Kidney (tissue), 14 donors: ENCODE measurements around the gene GFPT2. TPM values are rescaled to one million over a fixed set of nuclear protein-coding genes. Genes with fewer than 3 reads are reported as not detected.

Experiments used
- DNase-seq, 5 donors: peaks; one replicate each; pipeline ENCODE4 v3.0.0-alpha.2; 2013 to 2020
- FAIRE-seq: peaks from 2 replicates; lab custom pipeline; 2012; peaks lifted over from hg19 to GRCh38; lab: Jason Lieb, UNC
- H3K27ac ChIP-seq, 2 donors: one replicate each; pipeline ENCODE4 v1.7.0; 2013; ENCODE audit warnings: low read depth in 2 of 2, low read length in 2 of 2, inconsistent platforms in 1 of 2
- H3K27me3 ChIP-seq: one replicate; pipeline ENCODE4 v1.7.1; 2013; ENCODE audit warnings: low read length, inconsistent platforms; ENCODE audit not compliant: control insufficient read depth, insufficient read depth
- H3K36me3 ChIP-seq, 3 donors: one replicate each; pipeline versions ENCODE4 v1.7.0 to v1.7.1; 2013; ENCODE audit warnings: low read length in 3 of 3, control low read depth in 1 of 3, inconsistent platforms in 1 of 3; ENCODE audit not compliant: insufficient read depth in 3 of 3, control insufficient read depth in 2 of 3
- H3K4me1 ChIP-seq, 3 donors: one replicate each; pipeline versions ENCODE4 v1.7.0 to v1.7.1; 2013; ENCODE audit warnings: low read length in 3 of 3, inconsistent platforms in 1 of 3, low read depth in 1 of 3; ENCODE audit not compliant: control insufficient read depth in 2 of 3, insufficient read depth in 2 of 3
- H3K4me3 ChIP-seq, 3 donors: one replicate each; pipeline versions ENCODE4 v1.7.0 to v1.8.1; 2013; ENCODE audit warnings: low read length in 3 of 3, control low read depth in 1 of 3, inconsistent platforms in 1 of 3
- H3K9ac ChIP-seq, 3 donors: one replicate each; pipeline versions ENCODE4 v1.7.0 to v1.7.1; 2013; ENCODE audit warnings: low read length in 3 of 3, control low read depth in 1 of 3, inconsistent platforms in 1 of 3
- H3K9me3 ChIP-seq, 3 donors: one replicate each; pipeline versions ENCODE4 v1.7.0 to v1.7.1; 2013; ENCODE audit warnings: low read length in 3 of 3, control low read depth in 1 of 3, inconsistent platforms in 1 of 3; ENCODE audit not compliant: control insufficient read depth in 2 of 3, insufficient read depth in 1 of 3
- CTCF ChIP-seq: IDR thresholded peaks from 3 replicates; pipeline ENCODE4 v1.5.1; 2012; ENCODE audit warnings: mild to moderate bottlenecking, moderate library complexity, borderline replicate concordance; ENCODE audit not compliant: insufficient read depth; ENCODE audit errors: extremely low read depth
- intact Hi-C: fragments of 100-400 bp; cut with DNase I; formaldehyde crosslinking; loops from one replicate; pipeline ENCODE4 v1.11.1; 2022
- polyA plus RNA-seq: library from polyadenylated mRNA; stranded (reverse); fragments of 350-450 nt; fragmentation: Illumina TruSeq; extraction: RNeasy Lipid Tissue Mini Kit (QIAGEN cat#74804); gene quantifications from one replicate; pipeline ENCODE4 v1.2.3, GENCODE V29; 2014; ENCODE audit warnings: low read depth, low replicate concordance; ENCODE audit not compliant: insufficient read depth
- total RNA-seq: library from RNA; stranded (reverse); fragmentation: NEBNext Ultra II Directional; extraction: Animal tissue kit (Norgen Biotek cat#: 25700); gene quantifications from one replicate; pipeline ENCODE4 v1.2.1, GENCODE V29; 2021
- donor health status: control.
- donor health status: control.
- donor health status: control.
- donor health status: control.
- donor health status: control.
- donor health status: DM: yes; HTN: yes; CAD: no.
- donor health status: Normal renal cell carcinoma (clear cell type).

The GFPT2 gene
- total and polyA plus RNA-seq, 2 donors from 2014 or later = 2.7 to 15.9 TPM

- peaks cover 0 to 95% (median 44%) of the 10 kb centered on the region in 3 donors for H3K9me3 ChIP-seq
- H3K4me1 ChIP-seq = no peaks in the 10 kb centered on the region
- FAIRE-seq (no peak), DNase-seq (peak in 1 of 5 donors; percentile 59)
- H3K4me3 ChIP-seq = no peak overlapping the region
- H3K36me3 ChIP-seq = peaks cover 0 to 39% (median 19%) of the 10 kb centered on the region in 3 donors
- H3K27me3 ChIP-seq = no peaks in the 10 kb centered on the region
- H3K27ac ChIP-seq = no peak overlapping the region
- H3K9ac ChIP-seq = no peak overlapping the region
- intact Hi-C loops = no loop called here
- TF ChIP-seq CTCF = no peak
Observed at GRCh38 chr5:180253036-180253824, 99.9 kb downstream of the GFPT2 start.

- Histone ChIP-seq H3K27me3 (no peaks in the 10 kb centered on the region), H3K4me1 (no peaks in the 10 kb centered on the region), H3K36me3 (peaks cover 0 to 37% (median 22%) of the 10 kb centered on the region in 3 donors), H3K27ac (no peak overlapping the region), H3K4me3 (no peak overlapping the region), H3K9ac (no peak overlapping the region), H3K9me3 (peaks cover 0 to 89% (median 30%) of the 10 kb centered on the region in 3 donors)
- intact Hi-C loops = no loop called here
- TF ChIP-seq CTCF = no peak
- FAIRE-seq (no peak), DNase-seq (peak in 1 of 5 donors; percentile 31)
Observed at GRCh38 chr5:180251887-180252286, 101.2 kb downstream of the GFPT2 start.

GRCh38 chr5:180251141-180251540, 102.0 kb downstream of the GFPT2 start:
- TF ChIP-seq CTCF = no peak
- H3K4me1 ChIP-seq = no peaks in the 10 kb centered on the region
- intact Hi-C loops = no loop called here
- DNase-seq (peak in 1 of 5 donors; percentile 40), FAIRE-seq (no peak)
- H3K4me3 ChIP-seq = no peak overlapping the region
- no peaks in the 10 kb centered on the region for H3K27me3 ChIP-seq
- no peak overlapping the region for H3K27ac ChIP-seq
- no peak overlapping the region for H3K9ac ChIP-seq
- H3K9me3 ChIP-seq = peaks cover 0 to 82% (median 25%) of the 10 kb centered on the region in 3 donors
- H3K36me3 ChIP-seq = peaks cover 0 to 37% (median 18%) of the 10 kb centered on the region in 3 donors

Other genes starting within 250 kb of the GFPT2 start
- gene RASGEF1C, start 144.1 kb downstream of the GFPT2 start, total RNA-seq = 0.16 TPM
- 0.15 TPM for gene RASGEF1C, start 144.1 kb downstream of the GFPT2 start, polyA plus RNA-seq
- gene MAPK9, start 61.3 kb downstream of the GFPT2 start, total RNA-seq = 30.9 TPM
- gene MAPK9, start 61.3 kb downstream of the GFPT2 start, polyA plus RNA-seq = 17.3 TPM
- gene CNOT6, start 141.0 kb upstream of the GFPT2 start, total RNA-seq = 25.7 TPM
- gene CNOT6, start 141.0 kb upstream of the GFPT2 start, polyA plus RNA-seq = 5.9 TPM
- 1.1 TPM for gene SCGB3A1, start 238.2 kb upstream of the GFPT2 start, total RNA-seq
- 2.3 TPM for gene SCGB3A1, start 238.2 kb upstream of the GFPT2 start, polyA plus RNA-seq